H9 (cell line): ENCODE results near the gene EDARADD. TPM values are rescaled to one million over a fixed set of nuclear protein-coding genes. Genes with fewer than 3 reads are reported as not detected.

Experiments used
- DNase-seq: peaks from one replicate; pipeline ENCODE4 v3.0.0-alpha.2; 2017
- H2AFZ ChIP-seq: one replicate; pipeline ENCODE4 v1.6.1; 2013; ENCODE audit warnings: mild to moderate bottlenecking, low read length, control low read depth, moderate library complexity
- H2AK5ac ChIP-seq: 2 replicates; pipeline ENCODE4 v1.6.1; 2013; ENCODE audit warnings: low read length, control low read depth, mixed read lengths; ENCODE audit not compliant: insufficient read length
- H2BK120ac ChIP-seq: one replicate; pipeline ENCODE4 v1.6.1; 2013; ENCODE audit warnings: low read depth, mild to moderate bottlenecking, low read length, control low read depth, inconsistent platforms; ENCODE audit not compliant: poor library complexity, severe bottlenecking
- H2BK12ac ChIP-seq: 2 replicates; pipeline ENCODE4 v1.6.1; 2013; ENCODE audit warnings: low read length, control low read depth, mixed read lengths, low read depth; ENCODE audit not compliant: insufficient read length
- H2BK15ac ChIP-seq: 2 replicates; pipeline ENCODE4 v1.6.1; 2013; ENCODE audit warnings: low read depth, low read length, control low read depth
- H2BK20ac ChIP-seq: one replicate; pipeline ENCODE4 v1.6.1; 2013; ENCODE audit warnings: low read depth, mild to moderate bottlenecking, low read length, control low read depth, inconsistent platforms; ENCODE audit not compliant: poor library complexity, severe bottlenecking
- H2BK5ac ChIP-seq: 2 replicates; pipeline ENCODE4 v1.6.1; 2013; ENCODE audit warnings: low read length, control low read depth, mixed read lengths; ENCODE audit not compliant: insufficient read length
- H3K14ac ChIP-seq: 2 replicates; pipeline ENCODE4 v1.6.1; 2013; ENCODE audit warnings: low read length, control low read depth; ENCODE audit not compliant: insufficient read depth
- H3K18ac ChIP-seq: 2 replicates; pipeline ENCODE4 v1.6.1; 2013; ENCODE audit warnings: low read depth, mild to moderate bottlenecking, mixed read lengths, low read length, control low read depth; ENCODE audit not compliant: insufficient read length
- H3K23ac ChIP-seq: 2 replicates; pipeline ENCODE4 v1.6.1; 2013; ENCODE audit warnings: low read length, control low read depth, mixed read lengths, low read depth; ENCODE audit not compliant: insufficient read length
- H3K23me2 ChIP-seq: 2 replicates; pipeline ENCODE4 v1.6.1; 2013; ENCODE audit warnings: low read depth, mild to moderate bottlenecking, mixed read lengths, low read length, control low read depth; ENCODE audit not compliant: insufficient read length, poor library complexity, severe bottlenecking
- H3K27ac ChIP-seq: 2 replicates; pipeline ENCODE4 v1.5.1; 2013; ENCODE audit warnings: low read length, control low read depth, mixed read lengths, low read depth; ENCODE audit not compliant: insufficient read length
- H3K27me3 ChIP-seq: 2 replicates; pipeline ENCODE4 v1.6.1; 2013; ENCODE audit warnings: low read length, control low read depth, inconsistent platforms; ENCODE audit not compliant: insufficient read depth
- H3K4ac ChIP-seq: 2 replicates; pipeline ENCODE4 v1.6.1; 2013; ENCODE audit warnings: low read depth, mild to moderate bottlenecking, control low read depth, inconsistent platforms, low read length, moderate library complexity
- H3K4me1 ChIP-seq: 2 replicates; pipeline ENCODE4 v1.6.1; 2013; ENCODE audit warnings: low read length, control low read depth, inconsistent platforms; ENCODE audit not compliant: insufficient read depth
- H3K4me2 ChIP-seq: 2 replicates; pipeline ENCODE4 v1.6.1; 2013; ENCODE audit warnings: low read length, control low read depth, mixed read lengths; ENCODE audit not compliant: insufficient read length, insufficient read depth
- H3K56ac ChIP-seq: 2 replicates; pipeline ENCODE4 v1.6.1; 2013; ENCODE audit warnings: low read depth, mild to moderate bottlenecking, mixed read lengths, low read length, control low read depth; ENCODE audit not compliant: insufficient read length
- H3K79me1 ChIP-seq: 2 replicates; pipeline ENCODE4 v1.6.1; 2013; ENCODE audit warnings: low read depth, mild to moderate bottlenecking, moderate library complexity, low read length, control low read depth, inconsistent platforms; ENCODE audit not compliant: insufficient read depth, poor library complexity, severe bottlenecking
- H3K79me2 ChIP-seq: 2 replicates; pipeline ENCODE4 v1.6.1; 2013; ENCODE audit warnings: low read length, control low read depth, inconsistent platforms; ENCODE audit not compliant: insufficient read depth
- H3K9ac ChIP-seq: 2 replicates; pipeline ENCODE4 v1.6.1; 2013; ENCODE audit warnings: low read length, control low read depth, mixed read lengths; ENCODE audit not compliant: insufficient read length; ENCODE audit errors: extremely low read depth
- H3K9me3 ChIP-seq: one replicate; pipeline ENCODE4 v1.6.1; 2013; ENCODE audit warnings: low read depth, low read length, inconsistent platforms; ENCODE audit not compliant: control insufficient read depth
- H3T11ph ChIP-seq: one replicate; pipeline ENCODE4 v1.6.1; 2013; ENCODE audit warnings: mild to moderate bottlenecking, low read length, control low read depth, inconsistent platforms
- H4K20me1 ChIP-seq: one replicate; pipeline ENCODE4 v1.6.1; 2013; ENCODE audit not compliant: control insufficient read depth, insufficient read length, insufficient read depth
- H4K5ac ChIP-seq: 2 replicates; pipeline ENCODE4 v1.6.1; 2013; ENCODE audit warnings: low read depth, mild to moderate bottlenecking, mixed read lengths, low read length, control low read depth; ENCODE audit not compliant: insufficient read length
- H4K8ac ChIP-seq: replicated peaks from 2 replicates; pipeline ENCODE4 v1.6.1; 2013; ENCODE audit warnings: low read length, control low read depth, mixed read lengths, low read depth; ENCODE audit not compliant: insufficient read length
- H4K91ac ChIP-seq: 2 replicates; pipeline ENCODE4 v1.6.1; 2013; ENCODE audit warnings: low read depth, mild to moderate bottlenecking, moderate library complexity, mixed read lengths, low read length, control low read depth; ENCODE audit not compliant: insufficient read length
- H3K27ac Mint-ChIP-seq, 3 experiments: 2 replicates in 2 of 3; 3 replicates in 1 of 3; pipeline ENCODE4 v1.8.0; 2020 to 2021; ENCODE audit warnings: mixed read lengths in 3 of 3, mild to moderate bottlenecking in 1 of 3, moderate library complexity in 1 of 3
- H3K27me3 Mint-ChIP-seq: 2 replicates; pipeline ENCODE4 v1.8.0; 2021; ENCODE audit warnings: low read depth, mild to moderate bottlenecking, moderate library complexity, mixed read lengths
- H3K36me3 Mint-ChIP-seq, 3 experiments: 2 replicates in 2 of 3; 3 replicates in 1 of 3; pipeline ENCODE4 v1.8.0; 2020 to 2021; ENCODE audit warnings: low read depth in 3 of 3, mixed read lengths in 3 of 3; ENCODE audit not compliant: insufficient read depth in 1 of 3
- H3K4me1 Mint-ChIP-seq, 2 experiments: 2 replicates each; pipeline ENCODE4 v1.8.0; 2020; ENCODE audit warnings: mixed read lengths in 2 of 2
- H3K4me3 Mint-ChIP-seq, 2 experiments: 2 replicates in 1 of 2; 3 replicates in 1 of 2; pipeline ENCODE4 v1.8.0; 2020 to 2021; ENCODE audit warnings: mild to moderate bottlenecking in 2 of 2, mixed read lengths in 2 of 2, moderate library complexity in 1 of 2
- H3K9me3 Mint-ChIP-seq, 2 experiments: 2 replicates in 1 of 2; 3 replicates in 1 of 2; pipeline ENCODE4 v1.8.0; 2020; ENCODE audit warnings: mild to moderate bottlenecking in 2 of 2, mixed read lengths in 2 of 2, moderate library complexity in 1 of 2
- WGBS: extraction: QIAGEN DNeasy Blood & Tissue Kit; methylation state at CpG from one replicate; pipeline ENCODE4 v1.1.7; 2013; ENCODE audit warnings: missing lambda C conversion rate, low lambda C conversion rate, mixed read lengths; ENCODE audit not compliant: insufficient read length; ENCODE audit errors: extremely low coverage; 5-methylcytosine and 5-hydroxymethylcytosine counted together
- total RNA-seq: library from RNA; stranded (reverse); gene quantifications from 2 replicates; pipeline ENCODE4 v1.2.1, GENCODE V29; 2021
- TF ChIP-seq, protein P1 (sequence below): fragments of 200-600 bp; sonication (generic); conservative IDR thresholded peaks from 3 replicates; pipeline ENCODE4 v1.8.0; 2021; ENCODE audit warnings: antibody characterized with exemption, mild to moderate bottlenecking

EDARADD gene
- total RNA-seq, 1 experiment from 2014 or later: 3.8 TPM

DNA sequence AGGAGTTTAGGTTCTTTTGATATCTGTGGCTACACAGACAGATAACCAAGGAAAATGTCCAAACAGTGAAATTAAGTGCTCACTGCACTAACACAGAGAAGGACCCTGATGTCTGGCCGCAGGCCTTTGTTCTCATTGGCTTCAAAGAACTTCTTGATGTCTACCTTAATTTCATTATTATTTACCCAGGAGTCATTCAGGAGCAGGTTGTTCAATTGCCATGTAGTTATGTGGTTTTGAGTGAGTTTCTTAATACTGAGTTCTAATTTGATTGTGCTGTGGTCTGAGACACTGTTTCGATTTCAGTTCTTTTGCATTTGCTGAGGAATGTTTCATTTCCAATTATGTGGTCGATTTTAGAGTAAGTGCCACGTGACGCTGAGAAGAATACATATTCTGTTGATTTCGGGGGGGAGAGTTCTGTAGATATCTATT, 114.5 kb downstream of the EDARADD start:
- no peak overlapping the region for H3K23ac ChIP-seq
- Mint-ChIP-seq H3K36me3 (no peaks in the 10 kb centered on the region), H3K4me1 (peaks cover 6 to 12% of the 10 kb centered on the region in 2 experiments; a peak in 3 of 4 replicates), H3K4me3 (no peak overlapping the region), H3K9me3 (no peaks in the 10 kb centered on the region), H3K27ac (no peak overlapping the region), H3K27me3 (no peaks in the 10 kb centered on the region)
- H3K79me2 ChIP-seq: no peaks in the 10 kb centered on the region
- H3K27me3 ChIP-seq: no peaks in the 10 kb centered on the region
- H3K56ac ChIP-seq: no peak overlapping the region
- WGBS: no CpG with 5 or more reads among the region's 6 CpGs
- H2AK5ac ChIP-seq: no peak overlapping the region
- H3K23me2 ChIP-seq: no peaks in the 10 kb centered on the region
- H3K4me2 ChIP-seq: no peak overlapping the region
- no peak overlapping the region for H2BK12ac ChIP-seq
- no peak overlapping the region for H3K4ac ChIP-seq
- no peak overlapping the region for H3K18ac ChIP-seq
- no peaks in the 10 kb centered on the region for H3K9me3 ChIP-seq
- no peak overlapping the region for H2AFZ ChIP-seq
- no peaks in the 10 kb centered on the region for H3K79me1 ChIP-seq
- H2BK120ac ChIP-seq: no peak overlapping the region
- H2BK5ac ChIP-seq: no peak overlapping the region
- TF ChIP-seq, protein P1, sequence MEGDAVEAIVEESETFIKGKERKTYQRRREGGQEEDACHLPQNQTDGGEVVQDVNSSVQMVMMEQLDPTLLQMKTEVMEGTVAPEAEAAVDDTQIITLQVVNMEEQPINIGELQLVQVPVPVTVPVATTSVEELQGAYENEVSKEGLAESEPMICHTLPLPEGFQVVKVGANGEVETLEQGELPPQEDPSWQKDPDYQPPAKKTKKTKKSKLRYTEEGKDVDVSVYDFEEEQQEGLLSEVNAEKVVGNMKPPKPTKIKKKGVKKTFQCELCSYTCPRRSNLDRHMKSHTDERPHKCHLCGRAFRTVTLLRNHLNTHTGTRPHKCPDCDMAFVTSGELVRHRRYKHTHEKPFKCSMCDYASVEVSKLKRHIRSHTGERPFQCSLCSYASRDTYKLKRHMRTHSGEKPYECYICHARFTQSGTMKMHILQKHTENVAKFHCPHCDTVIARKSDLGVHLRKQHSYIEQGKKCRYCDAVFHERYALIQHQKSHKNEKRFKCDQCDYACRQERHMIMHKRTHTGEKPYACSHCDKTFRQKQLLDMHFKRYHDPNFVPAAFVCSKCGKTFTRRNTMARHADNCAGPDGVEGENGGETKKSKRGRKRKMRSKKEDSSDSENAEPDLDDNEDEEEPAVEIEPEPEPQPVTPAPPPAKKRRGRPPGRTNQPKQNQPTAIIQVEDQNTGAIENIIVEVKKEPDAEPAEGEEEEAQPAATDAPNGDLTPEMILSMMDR: no peak
- no peak overlapping the region for H4K5ac ChIP-seq
- no peak overlapping the region for H2BK20ac ChIP-seq
- no peak overlapping the region for H4K8ac ChIP-seq
- no peak overlapping the region for H3K9ac ChIP-seq
- H3K14ac ChIP-seq: no peak overlapping the region
- DNase-seq: no peak
- H4K20me1 ChIP-seq: no peaks in the 10 kb centered on the region
- H3T11ph ChIP-seq: no peak overlapping the region
- H3K27ac ChIP-seq: no peak overlapping the region
- H4K91ac ChIP-seq: no peak overlapping the region
- H2BK15ac ChIP-seq: no peak overlapping the region
- H3K4me1 ChIP-seq: no peaks in the 10 kb centered on the region
